Urinary bladder (tissue), 4 donors: ENCODE results near the gene GAK. TPM values are rescaled to one million over a fixed set of nuclear protein-coding genes. Genes with fewer than 3 reads are reported as not detected.
"Not testable (repeated sequence)": the region's sequence is repeated elsewhere in the genome, so short reads cannot be mapped to it uniquely, and the experiment has no call there.

ENCODE experiments used
- DNase-seq: peaks from one replicate; pipeline ENCODE4 v3.0.0-alpha.2; 2015; ENCODE audit errors: extremely low spot score
- H3K27ac ChIP-seq: one replicate; pipeline ENCODE4 v1.5.1; 2013; ENCODE audit warnings: low read depth, mild to moderate bottlenecking, moderate library complexity
- H3K36me3 ChIP-seq: one replicate; pipeline ENCODE4 v1.6.1; 2013; ENCODE audit warnings: mild to moderate bottlenecking, moderate library complexity; ENCODE audit not compliant: insufficient read depth
- H3K4me1 ChIP-seq: one replicate; pipeline ENCODE4 v1.6.1; 2013; ENCODE audit warnings: mild to moderate bottlenecking, moderate library complexity; ENCODE audit not compliant: insufficient read depth
- H3K4me3 ChIP-seq: one replicate; pipeline ENCODE4 v1.5.1; 2013; ENCODE audit warnings: low read depth, low read length
- WGBS: extraction: QIAGEN DNeasy Blood & Tissue Kit; methylation state at CpG from one replicate; pipeline ENCODE4 v1.1.7; 2013; 5-methylcytosine and 5-hydroxymethylcytosine counted together
- polyA plus RNA-seq: library from polyadenylated mRNA; stranded (reverse); fragments of 200-250 nt; gene quantifications from one replicate; pipeline ENCODE4 v1.2.3, GENCODE V29; 2013
- total RNA-seq: library from RNA; depleted of rRNA; stranded (reverse); fragments of >200 nt; gene quantifications from one replicate; pipeline ENCODE4 v1.2.3, GENCODE V29; 2014
- donor health status: healthy with polysubstance abuse.
- donor health status: healthy.

Gene GAK
- total RNA-seq (44.8 TPM), polyA plus RNA-seq (76.2 TPM)

DNA sequence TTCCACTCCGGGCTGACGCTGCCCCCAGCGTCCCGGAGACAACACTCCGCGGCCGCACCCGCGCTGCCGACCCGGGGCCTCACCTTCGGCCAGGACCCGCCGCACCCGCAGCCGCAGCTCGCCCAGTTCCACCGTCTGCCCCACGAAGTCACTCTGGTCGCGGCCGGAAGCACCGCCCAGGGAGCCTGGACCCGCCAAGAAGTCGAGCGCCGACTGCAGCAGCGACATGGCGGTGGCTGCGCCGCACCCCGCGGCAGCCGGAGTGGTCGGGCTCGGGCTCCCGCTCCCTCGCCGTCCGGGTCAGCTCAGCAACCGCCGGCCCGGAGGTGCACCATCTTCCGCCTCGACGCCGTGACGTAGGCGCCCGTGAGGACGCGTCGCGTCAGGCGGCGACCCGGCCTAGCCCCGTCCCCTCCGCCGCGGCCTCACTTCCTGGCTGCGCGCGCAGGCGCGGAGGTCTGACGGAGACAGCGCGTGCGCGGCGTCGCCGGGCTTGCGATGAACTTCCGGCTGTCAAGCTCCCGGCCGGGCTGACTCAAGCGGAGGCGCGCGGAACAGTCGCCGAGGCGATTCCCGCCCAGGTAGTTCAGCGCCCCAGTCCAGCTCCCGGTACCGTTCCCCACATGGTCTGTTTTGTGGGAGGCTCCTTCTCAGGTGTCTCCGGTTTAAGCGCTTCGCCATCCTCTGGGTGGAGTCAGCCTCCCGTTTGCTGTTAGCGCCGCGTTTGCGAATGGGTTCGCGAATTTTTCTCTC lies at the start of gene GAK, which contains the start of gene TMEM175:
GAK (minus strand) TSS at position 357 of the 753 bp plus-strand sequence; CDS start at position 228, 129 bp downstream.
TMEM175 (plus strand) TSS at position 501 of the 753 bp plus-strand sequence. CDS start 15,280 bp downstream, outside the sequence.
- peak; percentile 50 for DNase-seq
- peaks cover 4% of the 10 kb centered on the region for H3K4me1 ChIP-seq
- no peaks in the 10 kb centered on the region for H3K36me3 ChIP-seq
- WGBS, result under 1% methylated on average over 99 of the region's 99 CpGs
- peak within 1 kb of the TSS; percentile 73 for H3K4me3 ChIP-seq
- peak within 1 kb of the TSS; percentile 73 for H3K27ac ChIP-seq

DNA sequence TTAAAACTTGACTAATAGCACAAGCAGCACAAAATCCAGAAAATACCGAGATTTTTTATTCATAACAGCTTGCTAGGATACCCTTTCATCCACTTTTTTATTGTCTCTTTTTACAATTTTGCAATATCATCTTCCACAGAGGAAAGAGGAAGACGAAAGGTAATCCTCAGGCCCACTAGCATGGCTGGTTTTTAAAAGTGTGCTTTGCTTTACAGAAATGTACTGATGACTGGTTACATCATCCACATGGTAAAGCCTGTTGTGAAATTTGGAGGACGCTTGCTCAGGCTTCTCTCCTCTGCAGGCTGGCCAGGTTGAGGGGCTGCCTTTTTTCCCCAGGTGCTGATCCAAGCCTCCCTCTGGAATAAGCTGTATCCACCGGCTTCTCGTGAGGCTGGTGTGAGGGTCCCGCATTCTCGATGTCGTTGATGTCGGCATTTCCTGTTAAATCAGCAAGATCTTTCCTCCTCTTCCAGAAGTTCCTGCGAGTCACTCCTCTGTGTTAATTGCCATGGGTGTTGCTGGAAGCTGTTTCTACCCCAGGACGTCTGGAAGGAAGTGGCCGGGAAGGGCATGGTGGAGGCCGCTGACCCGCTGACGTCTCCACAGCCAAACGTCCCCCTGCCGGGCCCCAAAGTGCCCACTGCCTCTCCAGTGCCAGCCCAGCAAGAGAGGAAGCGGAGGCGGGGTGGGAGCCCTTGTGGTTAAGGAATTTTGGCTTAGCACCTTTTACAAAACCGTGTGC lies 47.0 kb upstream of the GAK start:
- Histone ChIP-seq H3K4me3 (no peak overlapping the region), H3K4me1 (peaks cover 2% of the 10 kb centered on the region), H3K27ac (no peak overlapping the region), H3K36me3 (no peaks in the 10 kb centered on the region)
- no peak for DNase-seq
- WGBS, result 51% methylated on average over 20 of the region's 20 CpGs

DNA sequence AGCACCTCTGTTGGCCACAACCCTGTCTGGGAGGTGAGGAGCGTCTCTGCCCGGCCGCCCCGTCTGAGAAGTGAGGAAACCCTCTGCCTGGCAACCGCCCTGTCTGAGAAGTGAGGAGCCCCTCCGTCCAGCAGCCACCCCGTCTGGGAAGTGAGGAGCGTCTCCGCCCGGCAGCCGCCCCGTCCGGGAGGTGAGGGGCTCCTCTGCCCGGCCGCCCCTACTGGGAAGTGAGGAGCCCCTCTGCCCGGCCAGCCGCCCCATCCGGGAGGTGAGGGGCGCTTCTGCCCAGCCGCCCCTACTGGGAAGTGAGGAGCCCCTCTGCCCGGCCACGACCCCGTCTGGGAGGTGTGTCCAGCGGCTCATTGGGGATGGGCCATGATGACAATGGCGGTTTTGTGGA lies 43.9 kb upstream of the GAK start:
- WGBS, result 96% methylated on average over 19 of the region's 25 CpGs
- not testable (repeated sequence) for H3K4me1 ChIP-seq, H3K36me3 ChIP-seq, H3K4me3 ChIP-seq, DNase-seq, H3K27ac ChIP-seq

DNA sequence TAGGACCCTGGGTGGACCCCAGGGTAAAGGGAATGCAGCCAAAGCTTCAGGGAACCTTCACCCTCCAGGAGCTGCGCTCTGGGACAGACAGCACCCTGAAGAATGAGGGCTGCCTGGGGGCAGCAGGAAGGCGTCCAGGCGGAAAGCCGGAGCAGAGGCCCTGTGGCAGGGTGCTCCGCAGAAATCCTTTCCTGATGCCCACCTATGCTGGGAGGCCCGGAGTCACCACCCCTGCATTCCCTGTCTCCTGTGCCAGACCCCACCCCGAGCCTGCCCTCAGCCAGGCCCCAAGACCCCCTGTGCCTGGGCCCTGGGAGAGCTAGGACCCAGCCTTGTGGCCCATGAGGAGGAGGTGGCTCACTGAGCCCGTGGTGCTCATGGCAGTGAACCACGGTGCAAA lies 42.6 kb upstream of the GAK start:
- Histone ChIP-seq H3K4me1 (peaks cover 5% of the 10 kb centered on the region), H3K4me3 (no peak overlapping the region), H3K36me3 (no peaks in the 10 kb centered on the region), H3K27ac (no peak overlapping the region)
- 90% methylated on average over 9 of the region's 9 CpGs for WGBS
- DNase-seq, result no peak

DNA sequence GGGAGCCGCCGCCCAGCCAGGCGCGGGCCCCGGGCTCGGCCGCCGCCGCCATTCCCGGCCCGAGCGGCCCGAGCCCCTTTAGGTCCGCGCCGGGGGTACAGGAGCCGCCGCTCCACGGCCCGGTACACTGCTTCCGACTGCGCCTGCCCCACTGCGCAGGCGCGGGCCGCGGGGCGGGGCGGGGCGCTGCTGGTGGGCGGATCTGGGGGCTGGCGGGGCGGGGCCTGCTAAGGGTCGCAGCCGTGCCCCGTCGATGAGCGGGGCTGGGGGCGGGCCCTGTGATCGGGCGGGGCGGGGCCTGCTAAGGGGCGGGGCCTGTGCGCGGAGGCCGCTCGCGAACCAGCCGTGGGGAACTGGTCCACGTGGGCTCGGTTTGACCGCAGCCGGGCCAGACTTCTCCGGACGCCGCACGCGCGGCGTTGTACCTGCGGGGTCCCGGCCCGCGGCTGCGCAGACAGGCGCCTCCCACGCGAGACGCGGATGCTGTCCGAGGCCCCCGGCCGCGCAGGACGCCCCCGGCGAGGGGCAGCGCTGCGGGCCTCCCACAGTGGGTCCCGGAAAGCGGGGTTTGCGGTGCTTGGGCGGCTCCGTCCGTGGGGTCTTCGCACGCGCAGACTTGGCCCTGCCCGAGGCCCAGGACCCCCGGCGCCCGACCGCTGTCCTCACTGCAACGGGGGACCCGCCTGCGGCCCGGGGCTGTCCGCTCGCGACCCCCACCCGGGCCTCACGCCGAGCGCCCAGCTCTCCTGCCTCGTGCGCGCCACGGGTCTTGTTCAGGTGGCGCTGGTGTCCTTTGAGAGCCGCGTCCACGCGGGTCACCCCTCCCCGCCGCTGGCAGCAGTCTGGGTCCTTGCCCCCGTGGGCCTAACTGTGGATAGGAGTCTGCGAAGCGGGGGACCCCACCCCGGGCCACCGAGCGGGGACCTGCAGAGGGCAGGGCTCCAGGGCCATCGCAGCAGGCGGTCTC lies 41.6 kb upstream of the GAK start, which contains the start of gene DGKQ:
DGKQ (minus strand) TSS at position 139 of the 967 bp plus-strand sequence; CDS start at position 52, 87 bp downstream.
- H3K4me3 ChIP-seq, result peak within 1 kb of the TSS; percentile 94
- peaks cover 5% of the 10 kb centered on the region for H3K4me1 ChIP-seq
- DNase-seq, result peak; percentile 43
- no peaks in the 10 kb centered on the region for H3K36me3 ChIP-seq
- WGBS, result 21% methylated on average over 123 of the region's 123 CpGs
- no peak within 1 kb of the TSS for H3K27ac ChIP-seq

DNA sequence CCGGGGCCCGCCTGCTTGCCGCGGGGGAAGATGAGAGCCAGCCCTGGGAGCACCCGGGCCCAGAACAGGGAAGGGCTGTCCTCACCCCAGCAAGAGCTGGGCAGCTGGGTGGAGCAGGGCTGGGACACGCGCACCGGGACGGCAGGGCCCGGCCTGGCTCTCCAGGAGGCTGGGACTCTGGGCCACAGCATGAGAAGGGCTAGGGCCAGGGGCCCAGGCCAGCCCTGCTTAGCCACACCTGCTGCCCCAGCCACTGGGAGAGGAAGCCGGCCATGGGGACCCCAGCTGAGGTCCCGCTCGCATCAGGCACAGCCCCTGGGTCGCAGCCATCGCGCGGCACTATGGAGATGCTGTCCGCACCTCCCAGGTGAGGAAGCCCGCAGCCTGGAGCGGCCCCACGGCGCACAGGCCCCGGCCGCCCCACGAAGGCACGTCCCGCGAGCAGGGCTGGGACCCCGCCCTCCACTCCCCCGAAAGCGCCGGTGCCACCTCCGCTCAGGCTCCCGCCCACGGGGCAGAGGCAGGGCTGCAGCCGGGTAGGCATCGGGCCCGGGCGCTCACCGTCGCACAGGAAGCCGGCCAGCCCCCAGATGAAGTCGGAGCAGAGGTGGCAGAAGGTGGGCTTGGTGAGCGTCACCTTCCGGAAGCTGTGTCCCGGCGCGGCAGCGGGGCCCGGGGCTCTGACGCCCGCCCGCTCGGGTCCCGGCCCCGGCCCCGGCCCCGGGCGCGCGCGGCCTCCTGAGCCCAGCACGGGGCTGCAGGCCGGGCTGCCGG lies 40.7 kb upstream of the GAK start:
- H3K27ac ChIP-seq, result no peak overlapping the region
- WGBS, result under 1% methylated on average over 65 of the region's 65 CpGs
- H3K36me3 ChIP-seq, result no peaks in the 10 kb centered on the region
- H3K4me3 ChIP-seq, result peak overlapping the region; percentile 94
- no peak for DNase-seq
- H3K4me1 ChIP-seq, result peaks cover 5% of the 10 kb centered on the region

DNA sequence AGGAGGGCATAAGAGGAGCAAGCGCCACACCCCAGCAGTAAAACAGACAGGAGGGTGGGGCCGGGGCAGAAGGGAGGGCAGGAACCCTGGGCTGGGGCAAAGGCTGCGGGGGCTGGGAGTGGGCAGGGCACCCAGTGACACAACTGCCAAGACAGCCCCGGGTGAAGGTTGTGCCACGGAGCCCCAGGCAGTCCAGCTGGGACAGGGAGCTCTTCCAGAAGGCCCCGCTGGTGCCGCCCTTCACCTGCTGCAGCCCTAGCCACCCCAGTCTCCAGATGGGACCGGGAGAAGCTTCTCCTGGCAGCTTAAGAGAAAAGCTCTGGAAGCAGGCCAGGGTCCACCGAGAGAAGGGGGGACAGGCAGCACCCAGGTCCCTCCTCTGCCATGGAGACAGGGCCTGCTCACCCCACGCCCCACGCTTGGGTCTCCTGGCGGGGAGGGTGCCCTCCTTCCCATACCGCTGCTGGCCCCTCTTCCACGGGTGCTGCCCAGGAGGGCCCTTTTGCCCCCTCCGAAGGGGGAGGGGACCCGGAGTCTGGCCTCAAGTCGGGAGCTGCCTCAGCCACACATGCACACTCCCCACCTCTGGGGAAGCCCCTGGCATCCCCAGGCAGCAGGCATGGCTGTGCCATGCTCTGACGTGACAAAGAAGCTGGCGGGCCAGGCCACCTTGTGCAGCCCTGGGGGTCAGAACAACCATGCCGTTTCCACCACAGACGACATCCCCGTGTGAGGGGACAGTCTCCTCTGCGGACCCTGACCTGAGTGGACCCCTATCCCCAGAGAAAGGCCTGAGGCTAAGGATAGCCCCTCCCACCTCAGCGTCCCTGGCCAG lies 39.8 kb upstream of the GAK start:
- Histone ChIP-seq H3K27ac (no peak overlapping the region), H3K4me3 (peak overlapping the region; percentile 94), H3K4me1 (peaks cover 5% of the 10 kb centered on the region), H3K36me3 (no peaks in the 10 kb centered on the region)
- no peak for DNase-seq
- 56% methylated on average over 24 of the region's 24 CpGs for WGBS

DNA sequence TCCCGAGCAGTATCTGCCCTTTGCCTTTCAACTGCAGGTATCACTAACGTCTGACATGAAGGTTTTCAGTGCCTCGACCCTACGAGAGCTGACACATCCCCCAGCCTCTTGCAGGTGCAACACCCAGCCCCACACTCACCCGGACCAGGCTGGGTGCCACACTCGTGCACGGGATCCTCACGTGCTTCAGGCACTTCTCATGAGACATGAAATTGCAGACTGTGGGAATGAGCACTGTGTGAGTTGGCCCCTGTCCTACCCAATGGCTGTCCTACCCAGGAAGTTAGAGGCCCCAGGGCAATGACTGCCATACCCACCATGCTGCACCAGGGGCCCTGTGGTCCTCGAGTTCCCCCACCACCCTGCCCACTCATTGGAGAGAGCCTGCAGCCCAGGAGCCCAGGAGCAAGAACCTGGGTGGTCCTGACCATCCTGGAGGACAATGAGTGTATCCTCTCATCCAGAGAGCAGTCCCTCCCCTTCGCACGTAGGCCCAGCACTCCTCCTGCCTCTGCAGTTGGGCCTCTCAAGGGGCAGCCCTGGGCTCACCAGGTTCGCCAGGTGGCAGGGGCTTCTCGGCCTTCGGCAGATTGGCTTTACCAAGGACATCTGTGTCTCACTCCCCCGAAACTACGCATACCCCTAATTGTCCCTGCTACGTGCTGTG lies 38.9 kb upstream of the GAK start:
- H3K4me3 ChIP-seq, result no peak overlapping the region
- peaks cover 5% of the 10 kb centered on the region for H3K4me1 ChIP-seq
- DNase-seq, result no peak
- H3K27ac ChIP-seq, result no peak overlapping the region
- 76% methylated on average over 17 of the region's 17 CpGs for WGBS
- no peaks in the 10 kb centered on the region for H3K36me3 ChIP-seq

DNA sequence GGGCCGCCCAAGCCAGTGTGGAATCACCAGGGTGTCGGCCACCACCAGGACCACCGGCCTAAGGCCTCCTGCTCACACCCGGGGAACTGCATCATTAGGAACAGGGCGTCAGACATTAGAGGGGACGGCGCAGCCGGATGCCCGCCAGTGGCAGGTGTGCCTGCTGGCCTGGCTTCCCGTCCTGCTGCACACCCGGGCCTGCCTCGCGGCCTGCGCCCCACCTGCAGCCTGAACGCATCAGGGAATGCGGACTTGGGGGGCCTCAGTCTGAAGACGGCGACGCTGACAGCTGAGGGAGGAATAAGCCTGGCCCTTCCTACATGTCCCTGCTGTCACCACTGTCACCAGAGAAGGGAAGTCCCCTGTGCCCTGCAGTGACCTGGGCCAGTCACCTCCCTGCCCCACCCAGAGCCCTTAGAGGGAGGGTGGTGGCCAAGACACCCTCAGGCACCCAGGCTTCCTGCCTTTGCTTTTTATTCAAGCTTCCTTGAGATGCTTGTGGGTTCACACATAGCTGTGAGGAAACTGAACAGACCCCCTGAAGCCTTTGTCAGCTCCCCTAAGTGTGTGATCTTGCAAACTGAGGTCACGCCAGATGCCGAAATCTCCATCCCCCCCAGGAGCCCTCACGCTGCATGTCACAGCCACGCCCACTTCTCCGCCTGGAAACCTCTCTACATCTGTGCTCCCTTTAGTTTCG lies 38.1 kb upstream of the GAK start:
- 90% methylated on average over 25 of the region's 25 CpGs for WGBS
- Histone ChIP-seq H3K27ac (no peak overlapping the region), H3K36me3 (no peaks in the 10 kb centered on the region), H3K4me1 (peaks cover 5% of the 10 kb centered on the region), H3K4me3 (no peak overlapping the region)
- DNase-seq, result no peak

DNA sequence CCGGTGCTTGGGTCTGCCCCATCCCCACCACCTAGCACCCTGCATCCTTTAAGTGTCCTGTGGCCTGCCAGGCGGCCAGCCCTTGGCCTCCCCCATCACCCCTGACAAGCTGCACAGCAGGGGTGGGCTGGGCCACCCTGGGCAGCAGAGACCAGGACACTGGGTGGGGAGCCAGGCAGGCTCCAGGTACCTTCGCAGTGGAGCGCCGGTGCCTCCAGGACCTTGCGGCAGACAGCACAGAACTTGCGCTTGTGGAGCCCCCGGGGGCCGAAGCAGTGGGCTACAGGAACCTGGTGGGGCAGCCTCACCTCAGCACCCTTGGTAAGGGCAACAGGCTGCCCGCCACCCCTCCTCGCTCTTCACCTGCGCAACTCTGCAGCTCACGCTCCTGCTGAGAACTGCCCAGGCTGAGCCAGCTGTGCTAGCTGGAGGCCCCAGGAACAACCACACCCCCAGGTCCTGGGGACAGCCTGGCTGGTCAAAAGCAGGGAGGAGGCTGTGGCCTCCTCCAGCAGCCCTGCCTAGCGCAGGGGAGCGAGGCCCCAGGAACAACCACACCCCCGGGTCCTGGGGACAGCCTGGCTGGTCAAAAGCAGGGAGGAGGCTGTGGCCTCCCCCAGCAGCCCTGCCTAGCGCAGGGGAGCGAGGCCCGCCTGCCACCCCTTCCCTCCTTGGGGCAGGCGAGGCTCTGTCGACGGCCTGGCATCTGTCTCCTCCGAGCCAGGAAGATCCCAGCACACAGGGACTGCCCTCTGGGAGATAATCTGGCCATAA lies 36.7 kb upstream of the GAK start:
- DNase-seq, result no peak
- peaks cover 5% of the 10 kb centered on the region for H3K4me1 ChIP-seq
- 80% methylated on average over 23 of the region's 23 CpGs for WGBS
- H3K27ac ChIP-seq, result no peak overlapping the region
- no peaks in the 10 kb centered on the region for H3K36me3 ChIP-seq
- no peak overlapping the region for H3K4me3 ChIP-seq
